GM12801 (cell line): ENCODE measurements around the gene SLC19A1.

Experiments
- CTCF ChIP-seq: IDR thresholded peaks from one replicate; pipeline ENCODE4 v1.5.1; 2011; ENCODE audit warnings: control low read depth; ENCODE audit not compliant: insufficient read length; ENCODE audit errors: extremely low read depth

SLC19A1 gene

GRCh38 chr21:45507888-45508508, 34.2 kb downstream of the SLC19A1 start:
- TF ChIP-seq CTCF: no peak

- TF ChIP-seq CTCF: no peak
Measured at GRCh38 chr21:45507523-45507875, 34.7 kb downstream of the SLC19A1 start.

- no peak for TF ChIP-seq CTCF
Measured at GRCh38 chr21:45506836-45507522, 35.3 kb downstream of the SLC19A1 start.

GRCh38 chr21:45506241-45506817, 35.9 kb downstream of the SLC19A1 start:
- no peak for TF ChIP-seq CTCF

GRCh38 chr21:45505416-45506021, 36.7 kb downstream of the SLC19A1 start:
- no peak for TF ChIP-seq CTCF

- TF ChIP-seq CTCF: no peak
Measured at GRCh38 chr21:45504516-45505415, 37.5 kb downstream of the SLC19A1 start.
